Measurements from ENCODE around the gene PNKP.

The PNKP gene

GRCh38 chr19:49891393-49891792, 24.0 kb upstream of the PNKP start:
- DNase-seq (ENCODE audit: insufficient read length, low spot score) (no peak), FAIRE-seq (no peak)
- TF ChIP-seq TAF1 (IDR thresholded peaks at IDR 0.05; ENCODE audit: low read depth, low read length) (no peak), SPI1 (IDR thresholded peaks at IDR 0.05; ENCODE audit: low read depth, low read length) (no peak), POLR2A (IDR thresholded peaks at IDR 0.05; ENCODE audit: low read depth, low read length) (no peak), POLR2AphosphoS5 (IDR thresholded peaks at IDR 0.05; ENCODE audit: low read depth, low read length) (no peak), POU2F2 (IDR thresholded peaks at IDR 0.05; ENCODE audit: low read depth, low read length) (no peak)

- peak; percentile 80 for DNase-seq (ENCODE audit: insufficient read length, low spot score)
- FAIRE-seq: no peak
- TF ChIP-seq POLR2A (IDR thresholded peaks at IDR 0.05; ENCODE audit: low read depth, low read length): no peak
- TF ChIP-seq TAF1 (IDR thresholded peaks at IDR 0.05; ENCODE audit: low read depth, low read length): no peak
Observed at GRCh38 chr19:49890349-49891311, 23.3 kb upstream of the PNKP start.

- peak; percentile 96 for FAIRE-seq
Observed at GRCh38 chr19:49889687-49890348, 22.4 kb upstream of the PNKP start.

GRCh38 chr19:49889038-49889686, 21.8 kb upstream of the PNKP start:
- FAIRE-seq (no peak), DNase-seq (ENCODE audit: insufficient read length, low spot score) (no peak)
- TF ChIP-seq SPI1 (IDR thresholded peaks at IDR 0.05; ENCODE audit: low read depth, low read length): no peak
- TF ChIP-seq POU2F2 (IDR thresholded peaks at IDR 0.05; ENCODE audit: low read depth, low read length): no peak
- TF ChIP-seq PAX5 (IDR thresholded peaks at IDR 0.05; ENCODE audit: insufficient read depth, low read length, severe bottlenecking): no peak
- no peak for TF ChIP-seq POLR2A (IDR thresholded peaks at IDR 0.05; ENCODE audit: low read depth, low read length)
- TF ChIP-seq TAF1 (IDR thresholded peaks at IDR 0.05; ENCODE audit: low read depth, low read length): no peak
- no peak for TF ChIP-seq POLR2AphosphoS5 (IDR thresholded peaks at IDR 0.05; ENCODE audit: low read depth, low read length)

More at GRCh38 chr19:49889687-49890348, 22.4 kb upstream of the PNKP start:
- DNase-seq (ENCODE audit: insufficient read length, low spot score): peak; percentile 59
- no peak for TF ChIP-seq PAX5 (IDR thresholded peaks at IDR 0.05; ENCODE audit: insufficient read depth, low read length, severe bottlenecking)
- no peak for TF ChIP-seq SPI1 (IDR thresholded peaks at IDR 0.05; ENCODE audit: low read depth, low read length)
- no peak for TF ChIP-seq POLR2A (IDR thresholded peaks at IDR 0.05; ENCODE audit: low read depth, low read length)
- no peak for TF ChIP-seq POLR2AphosphoS5 (IDR thresholded peaks at IDR 0.05; ENCODE audit: low read depth, low read length)
- no peak for TF ChIP-seq TAF1 (IDR thresholded peaks at IDR 0.05; ENCODE audit: low read depth, low read length)
- TF ChIP-seq POU2F2 (IDR thresholded peaks at IDR 0.05; ENCODE audit: low read depth, low read length): no peak

GRCh38 chr19:49888510-49888824, 21.1 kb upstream of the PNKP start:
- TF ChIP-seq TAF1 (IDR thresholded peaks at IDR 0.05; ENCODE audit: low read depth, low read length) (no peak), SPI1 (IDR thresholded peaks at IDR 0.05; ENCODE audit: low read depth, low read length) (no peak), POU2F2 (IDR thresholded peaks at IDR 0.05; ENCODE audit: low read depth, low read length) (no peak), POLR2AphosphoS5 (IDR thresholded peaks at IDR 0.05; ENCODE audit: low read depth, low read length) (no peak), PAX5 (IDR thresholded peaks at IDR 0.05; ENCODE audit: insufficient read depth, low read length, severe bottlenecking) (no peak), POLR2A (IDR thresholded peaks at IDR 0.05; ENCODE audit: low read depth, low read length) (no peak)
- DNase-seq (ENCODE audit: insufficient read length, low spot score) (no peak), FAIRE-seq (no peak)

- TF ChIP-seq POLR2AphosphoS5 (IDR thresholded peaks at IDR 0.05; ENCODE audit: low read depth, low read length): 0 out of 2 replicates have a peak, but pooled peaks have one; percentile 39
- no peak for TF ChIP-seq POU2F2 (IDR thresholded peaks at IDR 0.05; ENCODE audit: low read depth, low read length)
- no peak for TF ChIP-seq POLR2A (IDR thresholded peaks at IDR 0.05; ENCODE audit: low read depth, low read length)
- no peak for TF ChIP-seq PAX5 (IDR thresholded peaks at IDR 0.05; ENCODE audit: insufficient read depth, low read length, severe bottlenecking)
- no peak for TF ChIP-seq TAF1 (IDR thresholded peaks at IDR 0.05; ENCODE audit: low read depth, low read length)
- TF ChIP-seq SPI1 (IDR thresholded peaks at IDR 0.05; ENCODE audit: low read depth, low read length): no peak
- DNase-seq (ENCODE audit: insufficient read length, low spot score): no peak
- no peak for FAIRE-seq
Observed at GRCh38 chr19:49887665-49888509, 20.5 kb upstream of the PNKP start.

- no peak for DNase-seq (ENCODE audit: insufficient read length, low spot score)
- no peak for FAIRE-seq
- TF ChIP-seq POU2F2 (IDR thresholded peaks at IDR 0.05; ENCODE audit: low read depth, low read length): no peak
- no peak for TF ChIP-seq PAX5 (IDR thresholded peaks at IDR 0.05; ENCODE audit: insufficient read depth, low read length, severe bottlenecking)
- TF ChIP-seq TAF1 (IDR thresholded peaks at IDR 0.05; ENCODE audit: low read depth, low read length): no peak
- TF ChIP-seq POLR2AphosphoS5 (IDR thresholded peaks at IDR 0.05; ENCODE audit: low read depth, low read length): no peak
- TF ChIP-seq SPI1 (IDR thresholded peaks at IDR 0.05; ENCODE audit: low read depth, low read length): no peak
Observed at GRCh38 chr19:49887037-49887664, 19.8 kb upstream of the PNKP start.

- FAIRE-seq (no peak), DNase-seq (ENCODE audit: insufficient read length, low spot score) (no peak)
- TF ChIP-seq PAX5 (IDR thresholded peaks at IDR 0.05; ENCODE audit: insufficient read depth, low read length, severe bottlenecking) (no peak), POLR2AphosphoS5 (IDR thresholded peaks at IDR 0.05; ENCODE audit: low read depth, low read length) (no peak), TAF1 (IDR thresholded peaks at IDR 0.05; ENCODE audit: low read depth, low read length) (no peak)
Observed at GRCh38 chr19:49884760-49885159, 17.4 kb upstream of the PNKP start.
